ENCODE measurements around the gene PGM2L1.
"Not testable (repeated sequence)": the region's sequence is repeated elsewhere in the genome, so short reads cannot be mapped to it uniquely, and the experiment has no call there.

The PGM2L1 gene

GRCh38 chr11:74397501-74398243 lies 561 bp downstream of the PGM2L1 start:
- DNase-seq = peak; percentile 73

GRCh38 chr11:74392256-74392655 lies 6.0 kb downstream of the PGM2L1 start:
- no peak for DNase-seq

- no peak for DNase-seq
Observed at GRCh38 chr11:74391193-74391592, 7.0 kb downstream of the PGM2L1 start.

- DNase-seq = no peak
Observed at GRCh38 chr11:74390697-74391096, 7.5 kb downstream of the PGM2L1 start.

GRCh38 chr11:74388678-74389327 lies 9.4 kb downstream of the PGM2L1 start:
- DNase-seq = peak; percentile 80

GRCh38 chr11:74384641-74385040 lies 13.6 kb downstream of the PGM2L1 start:
- DNase-seq = no peak

- no peak for DNase-seq
Observed at GRCh38 chr11:74380746-74381439, 17.3 kb downstream of the PGM2L1 start.

- no peak for DNase-seq
Observed at GRCh38 chr11:74377689-74378088, 20.5 kb downstream of the PGM2L1 start.

GRCh38 chr11:74373382-74373781 lies 24.9 kb downstream of the PGM2L1 start:
- no peak for DNase-seq

- no peak for DNase-seq
Observed at GRCh38 chr11:74371269-74372052, 26.8 kb downstream of the PGM2L1 start.

- DNase-seq = no peak
Observed at GRCh38 chr11:74370123-74370522, 28.1 kb downstream of the PGM2L1 start.

GRCh38 chr11:74367881-74368280 lies 30.4 kb downstream of the PGM2L1 start:
- no peak for DNase-seq

- DNase-seq = no peak
Observed at GRCh38 chr11:74366576-74366975, 31.7 kb downstream of the PGM2L1 start.

GRCh38 chr11:74365805-74366204 lies 32.4 kb downstream of the PGM2L1 start:
- not testable (repeated sequence) for DNase-seq

- no peak for DNase-seq
Observed at GRCh38 chr11:74357449-74357848, 40.8 kb downstream of the PGM2L1 start.

- DNase-seq = no peak
Observed at GRCh38 chr11:74355626-74356025, 42.6 kb downstream of the PGM2L1 start.

- no peak for DNase-seq
Observed at GRCh38 chr11:74354036-74354435, 44.2 kb downstream of the PGM2L1 start.

- no peak for DNase-seq
Observed at GRCh38 chr11:74347381-74347780, 50.9 kb downstream of the PGM2L1 start.

GRCh38 chr11:74345420-74345819 lies 52.8 kb downstream of the PGM2L1 start:
- no peak for DNase-seq

- no peak for DNase-seq
Observed at GRCh38 chr11:74341921-74342320, 56.3 kb downstream of the PGM2L1 start.

GRCh38 chr11:74339619-74340018 lies 58.6 kb downstream of the PGM2L1 start:
- DNase-seq = no peak

- no peak for DNase-seq
Observed at GRCh38 chr11:74338963-74339362, 59.3 kb downstream of the PGM2L1 start.

- no peak for DNase-seq
Observed at GRCh38 chr11:74333193-74333592, 65.0 kb downstream of the PGM2L1 start.

Data from eye (tissue), 1 donor.